ENCODE measurements around the gene TNS1.
"Not testable (repeated sequence)": the region's sequence is repeated elsewhere in the genome, so short reads cannot be mapped to it uniquely, and the experiment has no call there.

TNS1 gene

GRCh38 chr2:218002845-218003180 is at the start of gene TNS1:
TSS of gene TNS1 (minus strand) at chr2:218002995. CDS start at chr2:218002872, 123 bp downstream.
- no peak for DNase-seq

GRCh38 chr2:218051903-218052302 is 49.1 kb upstream of the TNS1 start:
- DNase-seq, result no peak

GRCh38 chr2:218047536-218048225 is 44.9 kb upstream of the TNS1 start:
- DNase-seq, result no peak

- DNase-seq, result no peak
Observed at GRCh38 chr2:218046238-218046637, 43.4 kb upstream of the TNS1 start.

- not testable (repeated sequence) for DNase-seq
Observed at GRCh38 chr2:218044599-218044998, 41.8 kb upstream of the TNS1 start.

GRCh38 chr2:218043701-218044109 is 40.9 kb upstream of the TNS1 start:
- DNase-seq, result no peak

GRCh38 chr2:218043100-218043499 is 40.3 kb upstream of the TNS1 start:
- no peak for DNase-seq

GRCh38 chr2:218041302-218042168 is 38.7 kb upstream of the TNS1 start:
- DNase-seq, result no peak

- no peak for DNase-seq
Observed at GRCh38 chr2:218040883-218041282, 38.1 kb upstream of the TNS1 start.

GRCh38 chr2:218039171-218039570 is 36.4 kb upstream of the TNS1 start:
- DNase-seq, result peak; percentile 22

- DNase-seq, result no peak
Observed at GRCh38 chr2:218036371-218036770, 33.6 kb upstream of the TNS1 start.

- DNase-seq, result peak; percentile 46
Observed at GRCh38 chr2:218035463-218036100, 32.8 kb upstream of the TNS1 start.

GRCh38 chr2:218034497-218035213 is 31.9 kb upstream of the TNS1 start:
- peak; percentile 78 for DNase-seq

- peak; percentile 61 for DNase-seq
Observed at GRCh38 chr2:218033590-218034496, 31.0 kb upstream of the TNS1 start.

GRCh38 chr2:218033208-218033589 is 30.4 kb upstream of the TNS1 start:
- DNase-seq, result no peak

GRCh38 chr2:218032336-218033171 is 29.8 kb upstream of the TNS1 start:
- peak; percentile 48 for DNase-seq

GRCh38 chr2:218031771-218032257 is 29.0 kb upstream of the TNS1 start:
- DNase-seq, result peak; percentile 45

- DNase-seq, result peak; percentile 20
Observed at GRCh38 chr2:218031261-218031660, 28.5 kb upstream of the TNS1 start.

- DNase-seq, result peak; percentile 40
Observed at GRCh38 chr2:218030409-218031195, 27.8 kb upstream of the TNS1 start.

Measured in activated CD8-positive, alpha-beta memory T cell treated with anti-CD3 and anti-CD28 coated beads, Interleukin-2, amount 50 U/mL, for 48 hours (primary cell).